Gastrocnemius medialis (tissue), 4 donors: ENCODE measurements around the gene GABRR2.

ENCODE experiments used
- POLR2A ChIP-seq, 2 donors: fragments of 450-650 bp; IDR thresholded peaks; one replicate each; pipeline ENCODE4 v1.6.1; 2017; ENCODE audit warnings: antibody characterized with exemption in 2 of 2, mild to moderate bottlenecking in 2 of 2, moderate library complexity in 2 of 2
- TF ChIP-seq, protein P1 (sequence below), 5 experiments: fragments of 450-650 bp in 3 of 5; fragments of 200-600 bp in 2 of 5; sonication (generic) in 2 of 5; IDR thresholded peaks in 4 of 5; conservative IDR thresholded peaks in 1 of 5; 1 replicate in 4 of 5; 2 replicates in 1 of 5; pipeline ENCODE4 v1.5.1; 2016 to 2019; ENCODE audit warnings: antibody characterized with exemption in 5 of 5, mild to moderate bottlenecking in 3 of 5, moderate library complexity in 3 of 5

DNA sequence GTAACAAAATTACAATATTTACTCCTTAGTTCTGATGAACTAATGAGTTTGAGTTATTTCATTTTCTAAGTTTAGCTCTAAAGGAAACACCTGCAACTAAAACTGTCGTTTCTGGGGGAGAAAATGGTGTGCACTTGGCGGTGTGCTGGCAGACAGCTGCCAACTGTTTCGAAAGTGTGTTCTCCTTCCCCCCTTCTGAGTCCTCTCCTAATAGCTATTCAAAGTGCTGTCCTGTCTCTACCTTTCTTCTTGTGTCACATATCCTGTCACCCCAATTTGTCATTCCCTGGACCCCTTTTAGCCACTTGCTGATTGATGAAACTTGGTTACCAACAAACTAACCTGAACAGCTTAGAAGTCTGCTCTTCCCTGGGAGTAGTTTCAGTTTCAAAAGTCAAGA is 42.3 kb upstream of the GABRR2 start:
- TF ChIP-seq, protein P1, sequence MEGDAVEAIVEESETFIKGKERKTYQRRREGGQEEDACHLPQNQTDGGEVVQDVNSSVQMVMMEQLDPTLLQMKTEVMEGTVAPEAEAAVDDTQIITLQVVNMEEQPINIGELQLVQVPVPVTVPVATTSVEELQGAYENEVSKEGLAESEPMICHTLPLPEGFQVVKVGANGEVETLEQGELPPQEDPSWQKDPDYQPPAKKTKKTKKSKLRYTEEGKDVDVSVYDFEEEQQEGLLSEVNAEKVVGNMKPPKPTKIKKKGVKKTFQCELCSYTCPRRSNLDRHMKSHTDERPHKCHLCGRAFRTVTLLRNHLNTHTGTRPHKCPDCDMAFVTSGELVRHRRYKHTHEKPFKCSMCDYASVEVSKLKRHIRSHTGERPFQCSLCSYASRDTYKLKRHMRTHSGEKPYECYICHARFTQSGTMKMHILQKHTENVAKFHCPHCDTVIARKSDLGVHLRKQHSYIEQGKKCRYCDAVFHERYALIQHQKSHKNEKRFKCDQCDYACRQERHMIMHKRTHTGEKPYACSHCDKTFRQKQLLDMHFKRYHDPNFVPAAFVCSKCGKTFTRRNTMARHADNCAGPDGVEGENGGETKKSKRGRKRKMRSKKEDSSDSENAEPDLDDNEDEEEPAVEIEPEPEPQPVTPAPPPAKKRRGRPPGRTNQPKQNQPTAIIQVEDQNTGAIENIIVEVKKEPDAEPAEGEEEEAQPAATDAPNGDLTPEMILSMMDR (IDR thresholded peaks at IDR 0.05 in 4 of 5, conservative IDR thresholded peaks at IDR 0.05 in 1 of 5): no peak
- TF ChIP-seq POLR2A (IDR thresholded peaks at IDR 0.05): no peak
